HG03139 (cell line): ENCODE results near the gene E2F4.

Experiments used
- ATAC-seq: cut with Tn5 transposase; IDR thresholded peaks from one replicate; pipeline ENCODE4 v1.9.1; 2021; ENCODE audit not compliant: unreplicated experiment

E2F4 gene

GRCh38 chr16:67191995-67192681 is at the start of gene E2F4:
E2F4 (plus strand) TSS chr16:67192155; CDS start chr16:67192228, 73 bp downstream.
- ATAC-seq: peak; percentile 80

GRCh38 chr16:67142342-67142741 is 49.6 kb upstream of the E2F4 start:
- ATAC-seq: no peak

GRCh38 chr16:67144943-67145342 is 47.0 kb upstream of the E2F4 start:
- no peak for ATAC-seq

- no peak for ATAC-seq
These were observed 46.2 kb upstream of the E2F4 start for GRCh38 chr16:67145746-67146145.

GRCh38 chr16:67146523-67147357 is 45.2 kb upstream of the E2F4 start:
- no peak for ATAC-seq

GRCh38 chr16:67147437-67148140 is 44.4 kb upstream of the E2F4 start:
- ATAC-seq: no peak

GRCh38 chr16:67148221-67148620 is 43.7 kb upstream of the E2F4 start:
- ATAC-seq: no peak

- ATAC-seq: no peak
These were observed 43.2 kb upstream of the E2F4 start for GRCh38 chr16:67148656-67149275.

- no peak for ATAC-seq
These were observed 42.5 kb upstream of the E2F4 start for GRCh38 chr16:67149276-67150046.

GRCh38 chr16:67150047-67150832 is 41.7 kb upstream of the E2F4 start:
- ATAC-seq: no peak

GRCh38 chr16:67150833-67151396 is 41.0 kb upstream of the E2F4 start, which contains the start of gene B3GNT9:
B3GNT9 (minus strand) TSS chr16:67150998; CDS start chr16:67150485, 513 bp downstream.
- ATAC-seq: no peak

- no peak for ATAC-seq
These were observed 40.4 kb upstream of the E2F4 start for GRCh38 chr16:67151431-67152097.

GRCh38 chr16:67154578-67155294 is 37.2 kb upstream of the E2F4 start:
- ATAC-seq: no peak

GRCh38 chr16:67155295-67156142 is 36.4 kb upstream of the E2F4 start:
- ATAC-seq: no peak

- ATAC-seq: no peak
These were observed 35.7 kb upstream of the E2F4 start for GRCh38 chr16:67156143-67156844.

GRCh38 chr16:67157106-67157748 is 34.7 kb upstream of the E2F4 start:
- ATAC-seq: no peak
